PFSK-1 (cell line): Measurements from ENCODE around the gene CDK5R2.

Experiments used
- POLR2AphosphoS5 ChIP-seq: IDR thresholded peaks from 2 replicates; pipeline ENCODE4 v1.6.1; 2012; ENCODE audit warnings: low read depth, mild to moderate bottlenecking, control low read depth, low read length, moderate library complexity
- REST ChIP-seq, 2 experiments: IDR thresholded peaks; 2 replicates each; pipeline versions ENCODE4 v1.6.1 to v1.8.0; 2011 to 2012; ENCODE audit warnings: low read depth in 2 of 2, low read length in 2 of 2, control low read depth in 1 of 2, inconsistent platforms in 1 of 2, mild to moderate bottlenecking in 1 of 2, moderate library complexity in 1 of 2; ENCODE audit not compliant: insufficient read depth in 1 of 2
- TAF1 ChIP-seq: IDR thresholded peaks from 2 replicates; pipeline ENCODE4 v1.6.1; 2012; ENCODE audit warnings: low read length, control low read depth, borderline replicate concordance; ENCODE audit not compliant: insufficient read depth

GRCh38 chr2:219009294-219009693 lies 49.8 kb downstream of the CDK5R2 start:
- no peak for TF ChIP-seq REST (IDR thresholded peaks at IDR 0.05; ENCODE audit: insufficient read depth in 1 of 2, low read depth in 2 of 2, low read length in 2 of 2)
- no peak for TF ChIP-seq TAF1
- no peak for TF ChIP-seq POLR2AphosphoS5
